ENCODE measurements around the gene EIF6. TPM values are rescaled to one million over a fixed set of nuclear protein-coding genes. Genes with fewer than 3 reads are reported as not detected.
"Not testable (repeated sequence)": the region's sequence is repeated elsewhere in the genome, so short reads cannot be mapped to it uniquely, and the experiment has no call there.

The EIF6 gene
- total RNA-seq, 2 donors from 2014 or later, result 23.3 to 35.6 TPM

DNA sequence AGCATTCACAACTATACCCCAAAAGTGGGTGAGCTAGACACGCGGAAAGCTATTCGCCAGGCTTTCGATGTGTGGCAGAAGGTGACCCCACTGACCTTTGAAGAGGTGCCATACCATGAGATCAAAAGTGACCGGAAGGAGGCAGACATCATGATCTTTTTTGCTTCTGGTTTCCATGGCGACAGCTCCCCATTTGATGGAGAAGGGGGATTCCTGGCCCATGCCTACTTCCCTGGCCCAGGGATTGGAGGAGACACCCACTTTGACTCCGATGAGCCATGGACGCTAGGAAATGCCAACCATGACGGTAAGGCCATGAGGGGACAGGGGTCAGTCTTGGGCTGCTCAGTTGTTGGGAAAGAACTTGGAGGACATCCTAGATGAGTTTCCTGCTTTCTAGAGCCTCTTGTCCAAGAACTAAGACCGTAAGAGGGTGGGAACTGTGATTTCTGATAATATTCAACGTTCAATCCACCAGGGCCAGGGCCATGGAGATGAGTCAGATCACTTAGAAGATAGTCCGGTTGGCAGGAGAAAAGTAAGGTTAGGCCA is 30.0 kb downstream of the EIF6 start:
- TF ChIP-seq, protein P1, sequence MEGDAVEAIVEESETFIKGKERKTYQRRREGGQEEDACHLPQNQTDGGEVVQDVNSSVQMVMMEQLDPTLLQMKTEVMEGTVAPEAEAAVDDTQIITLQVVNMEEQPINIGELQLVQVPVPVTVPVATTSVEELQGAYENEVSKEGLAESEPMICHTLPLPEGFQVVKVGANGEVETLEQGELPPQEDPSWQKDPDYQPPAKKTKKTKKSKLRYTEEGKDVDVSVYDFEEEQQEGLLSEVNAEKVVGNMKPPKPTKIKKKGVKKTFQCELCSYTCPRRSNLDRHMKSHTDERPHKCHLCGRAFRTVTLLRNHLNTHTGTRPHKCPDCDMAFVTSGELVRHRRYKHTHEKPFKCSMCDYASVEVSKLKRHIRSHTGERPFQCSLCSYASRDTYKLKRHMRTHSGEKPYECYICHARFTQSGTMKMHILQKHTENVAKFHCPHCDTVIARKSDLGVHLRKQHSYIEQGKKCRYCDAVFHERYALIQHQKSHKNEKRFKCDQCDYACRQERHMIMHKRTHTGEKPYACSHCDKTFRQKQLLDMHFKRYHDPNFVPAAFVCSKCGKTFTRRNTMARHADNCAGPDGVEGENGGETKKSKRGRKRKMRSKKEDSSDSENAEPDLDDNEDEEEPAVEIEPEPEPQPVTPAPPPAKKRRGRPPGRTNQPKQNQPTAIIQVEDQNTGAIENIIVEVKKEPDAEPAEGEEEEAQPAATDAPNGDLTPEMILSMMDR (IDR thresholded peaks at IDR 0.05), result no peak
- TF ChIP-seq POLR2A (IDR thresholded peaks at IDR 0.05), result no peak
- WGBS, 2 donors, result 92 to 97% methylated on average over 12 of the region's 12 CpGs
- intact Hi-C loops (cut with DNase I), result no loop called here
- ATAC-seq, result no peak
- H3K27ac ChIP-seq, result no peak overlapping the region
- peaks cover 20% of the 10 kb centered on the region for H3K4me1 ChIP-seq
- H3K4me3 ChIP-seq, result no peak overlapping the region
- no peak for DNase-seq
- no peaks in the 10 kb centered on the region for H3K36me3 ChIP-seq (replicated peaks in 1 of 2; ENCODE audit: insufficient read depth in 1 of 2, low read depth in 2 of 2)
- H3K9me3 ChIP-seq, result no peaks in the 10 kb centered on the region
- no peaks in the 10 kb centered on the region for H3K27me3 ChIP-seq

DNA sequence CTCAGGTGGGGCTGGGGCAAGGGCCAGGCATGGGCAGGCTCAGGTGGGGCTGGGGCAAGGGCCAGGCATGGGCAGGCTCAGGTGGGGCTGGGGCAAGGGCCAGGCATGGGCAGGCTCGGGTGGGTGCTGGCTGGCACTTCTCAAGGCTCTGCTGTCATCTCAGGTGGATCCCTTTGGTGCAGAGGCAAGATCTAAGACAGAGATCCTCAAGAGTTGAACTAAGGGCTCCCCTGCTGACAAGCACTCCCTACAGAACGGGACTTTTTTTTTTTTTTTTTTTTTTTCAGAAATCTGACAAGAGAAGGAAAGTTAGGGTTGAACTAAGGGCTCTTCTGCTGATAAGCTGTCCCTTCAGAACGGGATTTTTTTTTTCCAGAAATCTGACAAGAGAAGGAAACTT is 31.6 kb downstream of the EIF6 start:
- intact Hi-C loops (cut with DNase I), result no loop called here
- H3K27ac ChIP-seq, result no peak overlapping the region
- H3K9me3 ChIP-seq, result no peaks in the 10 kb centered on the region
- DNase-seq (no peak), ATAC-seq (no peak)
- no peaks in the 10 kb centered on the region for H3K36me3 ChIP-seq (replicated peaks in 1 of 2; ENCODE audit: insufficient read depth in 1 of 2, low read depth in 2 of 2)
- H3K4me1 ChIP-seq, result peaks cover 12% of the 10 kb centered on the region
- WGBS, 2 donors, result 76 to 81% methylated on average over 3 of the region's 3 CpGs
- TF ChIP-seq, protein P1 (IDR thresholded peaks at IDR 0.05), result no peak
- TF ChIP-seq POLR2A (IDR thresholded peaks at IDR 0.05), result no peak
- no peaks in the 10 kb centered on the region for H3K27me3 ChIP-seq
- H3K4me3 ChIP-seq, result no peak overlapping the region

DNA sequence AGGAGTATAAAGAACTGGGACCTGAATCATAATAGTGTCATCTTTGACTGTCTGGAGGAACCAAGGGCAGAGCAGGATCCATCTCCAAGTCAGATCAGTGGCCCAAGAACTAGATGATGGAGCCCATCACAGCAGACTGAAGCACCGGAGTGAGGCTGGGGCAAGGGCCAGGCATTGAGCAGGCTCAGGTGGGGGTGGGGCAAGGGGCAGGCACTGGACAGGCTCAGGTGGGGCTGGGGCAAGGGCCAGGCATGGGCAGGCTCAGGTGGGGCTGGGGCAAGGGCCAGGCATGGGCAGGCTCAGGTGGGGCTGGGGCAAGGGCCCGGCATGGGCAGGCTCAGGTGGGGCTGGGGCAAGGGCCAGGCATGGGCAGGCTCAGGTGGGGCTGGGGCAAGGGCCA is 32.0 kb downstream of the EIF6 start:
- H3K36me3 ChIP-seq (replicated peaks in 1 of 2; ENCODE audit: insufficient read depth in 1 of 2, low read depth in 2 of 2); intact Hi-C loops (cut with DNase I); H3K4me3 ChIP-seq; H3K27ac ChIP-seq; H3K27me3 ChIP-seq; H3K9me3 ChIP-seq; H3K4me1 ChIP-seq; ATAC-seq; DNase-seq: not testable (repeated sequence)
- WGBS, 2 donors, result 93 to 100% methylated on average over 1 to 2 of the region's 2 CpGs

DNA sequence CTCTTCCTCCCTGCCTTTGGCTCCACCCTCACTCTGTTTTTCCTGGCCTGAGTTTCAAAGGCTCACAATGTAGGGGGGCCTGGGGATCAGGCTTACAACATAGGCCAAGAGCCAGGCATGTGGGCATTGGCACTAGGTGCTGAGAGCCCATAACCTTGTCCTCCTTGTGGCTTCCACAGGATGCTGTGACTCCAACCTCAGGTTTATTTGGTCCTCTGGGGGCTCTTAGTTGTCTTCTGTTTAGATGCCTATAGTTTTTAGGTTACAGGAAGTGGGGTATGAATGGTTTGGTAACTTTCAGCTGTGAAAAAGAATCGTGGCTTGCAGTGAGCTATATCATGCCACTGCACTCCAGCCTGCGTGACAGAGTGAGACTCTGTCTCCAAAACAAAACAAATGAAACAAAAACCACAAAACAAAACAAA is 32.5 kb downstream of the EIF6 start:
- Histone ChIP-seq H3K4me1 (peaks cover 2% of the 10 kb centered on the region), H3K36me3 (replicated peaks in 1 of 2; ENCODE audit: insufficient read depth in 1 of 2, low read depth in 2 of 2) (no peaks in the 10 kb centered on the region), H3K27ac (no peak overlapping the region), H3K9me3 (no peaks in the 10 kb centered on the region), H3K27me3 (no peaks in the 10 kb centered on the region), H3K4me3 (no peak overlapping the region)
- DNase-seq, result no peak
- TF ChIP-seq, protein P1 (IDR thresholded peaks at IDR 0.05), result no peak
- TF ChIP-seq POLR2A (IDR thresholded peaks at IDR 0.05), result no peak
- ATAC-seq, result no peak
- WGBS, 2 donors, result 54 to 57% methylated on average over 2 of the region's 2 CpGs
- intact Hi-C loops (cut with DNase I), result no loop called here

DNA sequence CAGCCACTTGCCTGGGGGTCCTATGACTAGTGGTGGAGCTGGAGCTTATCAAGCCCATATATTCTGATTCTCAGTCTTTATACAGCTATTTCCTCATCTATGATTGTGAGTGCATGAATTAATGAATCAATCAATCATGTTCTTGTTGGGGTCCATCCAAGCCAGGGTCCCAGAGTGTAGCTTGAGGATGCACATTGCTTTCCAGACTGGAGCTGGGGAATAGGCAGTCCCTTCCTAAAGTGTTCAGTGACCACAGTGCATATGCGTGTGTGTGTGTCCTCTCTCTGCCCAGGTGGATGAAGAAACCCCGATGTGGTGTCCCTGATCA is 33.0 kb downstream of the EIF6 start:
- DNase-seq, result no peak
- Histone ChIP-seq H3K4me1 (no peaks in the 10 kb centered on the region), H3K27ac (no peak overlapping the region), H3K4me3 (no peak overlapping the region), H3K36me3 (replicated peaks in 1 of 2; ENCODE audit: insufficient read depth in 1 of 2, low read depth in 2 of 2) (no peaks in the 10 kb centered on the region), H3K27me3 (no peaks in the 10 kb centered on the region), H3K9me3 (no peaks in the 10 kb centered on the region)
- 77 to 93% methylated on average over 2 of the region's 2 CpGs for WGBS, 2 donors
- ATAC-seq, result no peak
- TF ChIP-seq, protein P1 (IDR thresholded peaks at IDR 0.05), result no peak
- no peak for TF ChIP-seq POLR2A (IDR thresholded peaks at IDR 0.05)
- intact Hi-C loops (cut with DNase I), result no loop called here

Measured in body of pancreas (tissue), 4 donors.